ENCODE measurements around the gene ELP6. TPM values are rescaled to one million over a fixed set of nuclear protein-coding genes. Genes with fewer than 3 reads are reported as not detected.

Gene ELP6
- total RNA-seq, 1 donor from 2014 or later: 27.0 TPM

DNA sequence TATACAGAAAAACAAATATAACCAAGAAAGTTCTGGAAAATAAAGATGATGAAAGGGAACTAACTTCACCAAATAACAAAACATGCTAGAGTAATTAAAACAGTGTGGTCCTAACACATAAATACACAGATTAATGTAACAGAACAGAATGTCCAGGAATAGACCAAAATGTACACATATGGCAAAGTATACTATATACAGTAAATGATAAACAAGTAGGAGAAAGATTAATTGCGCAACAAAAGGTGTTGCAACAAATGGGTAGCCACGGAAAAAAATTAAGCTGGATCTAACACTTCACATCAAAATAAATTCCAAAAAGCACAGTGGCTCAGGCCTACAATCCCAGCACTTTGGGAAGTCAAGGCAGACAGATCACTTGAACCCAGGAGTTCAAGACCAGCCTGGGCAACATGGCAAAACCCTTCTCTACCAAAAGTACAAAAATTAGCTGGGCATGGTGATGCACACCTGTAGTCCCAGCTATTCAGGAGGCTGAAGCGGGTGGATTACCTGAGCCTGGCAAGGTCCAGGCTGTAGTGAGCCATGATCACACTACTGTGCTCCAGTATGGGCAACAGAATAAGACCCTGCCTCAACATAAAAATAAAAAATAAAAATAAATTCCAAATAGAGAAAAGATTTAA lies 57.6 kb downstream of the ELP6 start:
- no peaks in the 10 kb centered on the region for H3K36me3 ChIP-seq
- H3K4me3 ChIP-seq: no peak overlapping the region
- intact Hi-C loops (cut with DNase I): no loop called here
- TF ChIP-seq, protein P1, sequence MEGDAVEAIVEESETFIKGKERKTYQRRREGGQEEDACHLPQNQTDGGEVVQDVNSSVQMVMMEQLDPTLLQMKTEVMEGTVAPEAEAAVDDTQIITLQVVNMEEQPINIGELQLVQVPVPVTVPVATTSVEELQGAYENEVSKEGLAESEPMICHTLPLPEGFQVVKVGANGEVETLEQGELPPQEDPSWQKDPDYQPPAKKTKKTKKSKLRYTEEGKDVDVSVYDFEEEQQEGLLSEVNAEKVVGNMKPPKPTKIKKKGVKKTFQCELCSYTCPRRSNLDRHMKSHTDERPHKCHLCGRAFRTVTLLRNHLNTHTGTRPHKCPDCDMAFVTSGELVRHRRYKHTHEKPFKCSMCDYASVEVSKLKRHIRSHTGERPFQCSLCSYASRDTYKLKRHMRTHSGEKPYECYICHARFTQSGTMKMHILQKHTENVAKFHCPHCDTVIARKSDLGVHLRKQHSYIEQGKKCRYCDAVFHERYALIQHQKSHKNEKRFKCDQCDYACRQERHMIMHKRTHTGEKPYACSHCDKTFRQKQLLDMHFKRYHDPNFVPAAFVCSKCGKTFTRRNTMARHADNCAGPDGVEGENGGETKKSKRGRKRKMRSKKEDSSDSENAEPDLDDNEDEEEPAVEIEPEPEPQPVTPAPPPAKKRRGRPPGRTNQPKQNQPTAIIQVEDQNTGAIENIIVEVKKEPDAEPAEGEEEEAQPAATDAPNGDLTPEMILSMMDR (IDR thresholded peaks at IDR 0.05): no peak
- H3K27ac ChIP-seq: no peak overlapping the region
- H3K9me3 ChIP-seq: no peaks in the 10 kb centered on the region
- DNase-seq (ENCODE audit: low spot score in 2 of 2): no peak
- H3K4me1 ChIP-seq: peaks cover 0 to 2% of the 10 kb centered on the region in 2 donors
- no peaks in the 10 kb centered on the region for H3K27me3 ChIP-seq

- intact Hi-C loops (cut with DNase I): no loop called here
- Histone ChIP-seq H3K4me3 (no peak overlapping the region), H3K36me3 (no peaks in the 10 kb centered on the region), H3K27me3 (no peaks in the 10 kb centered on the region), H3K4me1 (peaks cover 0 to 2% of the 10 kb centered on the region in 2 donors), H3K9me3 (no peaks in the 10 kb centered on the region), H3K27ac (no peak overlapping the region)
- DNase-seq (ENCODE audit: low spot score in 2 of 2): no peak
- TF ChIP-seq, protein P1 (IDR thresholded peaks at IDR 0.05): no peak
Measured at GRCh38 chr3:47452453-47453215, 60.9 kb downstream of the ELP6 start.

Other genes with a start within 250 kb of the ELP6 start
- gene KIF9, start 230.9 kb downstream of the ELP6 start, total RNA-seq: not detected
- gene KLHL18, start 230.8 kb downstream of the ELP6 start, total RNA-seq: 1.8 TPM
- gene PTPN23, start 132.7 kb downstream of the ELP6 start, total RNA-seq: 35.2 TPM
- 155 TPM for gene SCAP, start 37.8 kb downstream of the ELP6 start, total RNA-seq
- 1.7 TPM for gene CSPG5, start 65.2 kb upstream of the ELP6 start, total RNA-seq